Heart left ventricle (tissue), 13 donors: ENCODE measurements around the gene NDUFAF2.

Experiments
- POLR2A ChIP-seq, 2 donors: fragments of 450-650 bp; IDR thresholded peaks; one replicate each; pipeline ENCODE4 v1.6.1; 2017; ENCODE audit warnings: antibody characterized with exemption in 2 of 2, mild to moderate bottlenecking in 2 of 2, moderate library complexity in 2 of 2
- TF ChIP-seq, protein P1 (sequence below), 12 donors: fragments of 200-600 bp; sonication (generic) in 4 of 12; IDR thresholded peaks; one replicate each; pipeline versions ENCODE4 v1.5.0 to v1.8.0; 2018 to 2022; ENCODE audit warnings: antibody characterized with exemption in 12 of 12, mild to moderate bottlenecking in 5 of 12
- donor health status: ischemic (EF 13 %, LVEDD 7.1; RV severe dilation, severe dysfunction).
- donor health status: DM: no; HTN: yes; CAD: no.
- donor health status: DM: no; HTN: no; CAD: no.
- donor health status: ischemic (EF 25% LVEDD 6.9; RV normal size, moderate dysfunction).
- donor health status: ischemic (EF 25% LVEDD 5.7; RV mildly dilated, moderate dysfunction).
- donor health status: ischemic (EF 35%, LVEDD 5.7; RV mildly dilated, moderate dysfunction).
- donor health status: nonischemic (EF 11% LVEDD 7.7; RV severe dilation, severe dysfunction).
- donor health status: DM: yes; HTN: yes; CAD: no.
- donor health status: PGD.
- donor health status: ischemic (EF 29% LVEDD 5.4; RV normal size, mild dysfunction).
- donor health status: nonischemic (EF 23%, LVEDD 6.1; RV moderate dilation, normal function).

DNA sequence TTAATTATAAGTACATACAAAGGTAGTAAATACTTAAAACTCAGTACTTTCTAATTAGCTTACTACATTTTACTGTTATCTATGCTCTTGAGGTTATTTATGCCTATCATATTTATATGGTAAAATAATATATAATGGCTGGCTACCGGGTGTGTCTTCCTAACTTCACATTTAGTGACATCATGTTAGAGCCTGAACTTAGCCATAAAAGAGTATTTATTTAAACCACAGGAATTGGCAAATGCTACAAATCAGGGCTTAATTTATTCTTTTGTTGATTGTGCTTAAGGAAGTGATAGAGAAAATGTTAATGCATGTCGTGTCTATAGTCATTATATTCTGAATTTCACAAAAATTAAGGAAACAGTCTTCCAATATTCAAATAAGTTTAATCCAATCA is 73.1 kb downstream of the NDUFAF2 start:
- no peak for TF ChIP-seq POLR2A (IDR thresholded peaks at IDR 0.05)
- TF ChIP-seq, protein P1, sequence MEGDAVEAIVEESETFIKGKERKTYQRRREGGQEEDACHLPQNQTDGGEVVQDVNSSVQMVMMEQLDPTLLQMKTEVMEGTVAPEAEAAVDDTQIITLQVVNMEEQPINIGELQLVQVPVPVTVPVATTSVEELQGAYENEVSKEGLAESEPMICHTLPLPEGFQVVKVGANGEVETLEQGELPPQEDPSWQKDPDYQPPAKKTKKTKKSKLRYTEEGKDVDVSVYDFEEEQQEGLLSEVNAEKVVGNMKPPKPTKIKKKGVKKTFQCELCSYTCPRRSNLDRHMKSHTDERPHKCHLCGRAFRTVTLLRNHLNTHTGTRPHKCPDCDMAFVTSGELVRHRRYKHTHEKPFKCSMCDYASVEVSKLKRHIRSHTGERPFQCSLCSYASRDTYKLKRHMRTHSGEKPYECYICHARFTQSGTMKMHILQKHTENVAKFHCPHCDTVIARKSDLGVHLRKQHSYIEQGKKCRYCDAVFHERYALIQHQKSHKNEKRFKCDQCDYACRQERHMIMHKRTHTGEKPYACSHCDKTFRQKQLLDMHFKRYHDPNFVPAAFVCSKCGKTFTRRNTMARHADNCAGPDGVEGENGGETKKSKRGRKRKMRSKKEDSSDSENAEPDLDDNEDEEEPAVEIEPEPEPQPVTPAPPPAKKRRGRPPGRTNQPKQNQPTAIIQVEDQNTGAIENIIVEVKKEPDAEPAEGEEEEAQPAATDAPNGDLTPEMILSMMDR (IDR thresholded peaks at IDR 0.05), result no peak
